ENCODE data around the gene CPNE8. TPM values are rescaled to one million over a fixed set of nuclear protein-coding genes. Genes with fewer than 3 reads are reported as not detected.

Gene CPNE8
- total and polyA plus RNA-seq, 8 donors: 2.7 to 6.8 (median 5.1) TPM

GRCh38 chr12:38847247-38847646 is 58.1 kb downstream of the CPNE8 start:
- intact Hi-C loops (cut with DNase I): no loop called here
- ATAC-seq (no peak), DNase-seq (no peak), FAIRE-seq (no peak)
- 66 to 67% methylated on average over 2 of the region's 2 CpGs for WGBS, 2 donors
- H3K27me3 ChIP-seq: no peaks in the 10 kb centered on the region
- H3K27ac ChIP-seq: no peak overlapping the region
- no peak overlapping the region for H3K4me3 ChIP-seq
- H3K36me3 ChIP-seq: no peaks in the 10 kb centered on the region
- TF ChIP-seq CTCF (IDR thresholded peaks at IDR 0.05): no peak
- H3K9me3 ChIP-seq: no peaks in the 10 kb centered on the region
- no peaks in the 10 kb centered on the region for H3K4me1 ChIP-seq

- intact Hi-C loops (cut with DNase I): no loop called here
- 54 to 69% methylated on average over 4 of the region's 4 CpGs for WGBS, 2 donors
- no peak overlapping the region for H3K27ac ChIP-seq
Measured at GRCh38 chr12:38844267-38844666, 61.1 kb downstream of the CPNE8 start.

GRCh38 chr12:38838056-38838850 is 67.1 kb downstream of the CPNE8 start:
- intact Hi-C loops (cut with DNase I): no loop called here
- WGBS, 2 donors: 59 to 74% methylated on average over 2 of the region's 2 CpGs
- DNase-seq (no peak), ATAC-seq (no peak), FAIRE-seq (peak; percentile 78)
- Histone ChIP-seq H3K4me3 (no peak overlapping the region), H3K4me1 (no peaks in the 10 kb centered on the region), H3K36me3 (no peaks in the 10 kb centered on the region), H3K27ac (no peak overlapping the region), H3K9me3 (no peaks in the 10 kb centered on the region), H3K27me3 (no peaks in the 10 kb centered on the region)
- no peak for TF ChIP-seq CTCF (IDR thresholded peaks at IDR 0.05)

More at GRCh38 chr12:38844267-38844666, 61.1 kb downstream of the CPNE8 start:
- H3K36me3 ChIP-seq: no peaks in the 10 kb centered on the region
- no peak overlapping the region for H3K4me3 ChIP-seq
- no peaks in the 10 kb centered on the region for H3K4me1 ChIP-seq
- H3K27me3 ChIP-seq: no peaks in the 10 kb centered on the region
- FAIRE-seq: no peak
- no peak for DNase-seq
- no peak for TF ChIP-seq CTCF (IDR thresholded peaks at IDR 0.05)
- H3K9me3 ChIP-seq: no peaks in the 10 kb centered on the region
- ATAC-seq: no peak

- FAIRE-seq: no peak
- H3K27ac ChIP-seq: no peak overlapping the region
Measured at GRCh38 chr12:38831715-38832114, 73.7 kb downstream of the CPNE8 start.

More at GRCh38 chr12:38831715-38832114, 73.7 kb downstream of the CPNE8 start:
- Histone ChIP-seq H3K4me1 (no peaks in the 10 kb centered on the region), H3K9me3 (no peaks in the 10 kb centered on the region), H3K27me3 (no peaks in the 10 kb centered on the region), H3K36me3 (no peaks in the 10 kb centered on the region), H3K4me3 (no peak overlapping the region)
- 69 to 79% methylated on average over 5 of the region's 5 CpGs for WGBS, 2 donors
- DNase-seq (no peak), ATAC-seq (no peak)
- intact Hi-C loops (cut with DNase I): no loop called here
- no peak for TF ChIP-seq CTCF (IDR thresholded peaks at IDR 0.05)
